ENCODE results near the gene IRS2. TPM values are rescaled to one million over a fixed set of nuclear protein-coding genes. Genes with fewer than 3 reads are reported as not detected.

IRS2 gene
- total and polyA plus RNA-seq, 7 donors, result 9.3 to 40.8 (median 18.2) TPM

DNA sequence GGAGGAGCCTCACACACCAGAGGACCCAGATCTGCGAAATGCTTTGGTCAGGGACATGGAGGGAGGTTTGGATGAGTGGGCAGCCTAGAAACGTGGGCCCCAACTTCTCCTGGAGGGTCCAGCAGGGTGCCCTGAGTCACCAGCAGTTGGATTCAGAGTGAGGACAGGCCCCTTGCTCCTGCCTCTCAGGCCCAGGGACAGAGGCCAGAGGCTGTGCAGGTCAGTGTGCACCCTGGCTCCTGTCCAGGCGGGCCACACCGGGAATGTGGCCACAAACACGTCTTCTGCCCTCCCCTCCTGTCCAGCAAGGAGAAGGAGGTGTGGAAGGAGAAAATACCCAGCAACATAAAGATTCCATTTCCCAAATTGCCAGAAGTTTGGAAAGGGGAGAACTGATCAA, 19.4 kb downstream of the IRS2 start:
- TF ChIP-seq, protein P1, sequence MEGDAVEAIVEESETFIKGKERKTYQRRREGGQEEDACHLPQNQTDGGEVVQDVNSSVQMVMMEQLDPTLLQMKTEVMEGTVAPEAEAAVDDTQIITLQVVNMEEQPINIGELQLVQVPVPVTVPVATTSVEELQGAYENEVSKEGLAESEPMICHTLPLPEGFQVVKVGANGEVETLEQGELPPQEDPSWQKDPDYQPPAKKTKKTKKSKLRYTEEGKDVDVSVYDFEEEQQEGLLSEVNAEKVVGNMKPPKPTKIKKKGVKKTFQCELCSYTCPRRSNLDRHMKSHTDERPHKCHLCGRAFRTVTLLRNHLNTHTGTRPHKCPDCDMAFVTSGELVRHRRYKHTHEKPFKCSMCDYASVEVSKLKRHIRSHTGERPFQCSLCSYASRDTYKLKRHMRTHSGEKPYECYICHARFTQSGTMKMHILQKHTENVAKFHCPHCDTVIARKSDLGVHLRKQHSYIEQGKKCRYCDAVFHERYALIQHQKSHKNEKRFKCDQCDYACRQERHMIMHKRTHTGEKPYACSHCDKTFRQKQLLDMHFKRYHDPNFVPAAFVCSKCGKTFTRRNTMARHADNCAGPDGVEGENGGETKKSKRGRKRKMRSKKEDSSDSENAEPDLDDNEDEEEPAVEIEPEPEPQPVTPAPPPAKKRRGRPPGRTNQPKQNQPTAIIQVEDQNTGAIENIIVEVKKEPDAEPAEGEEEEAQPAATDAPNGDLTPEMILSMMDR (IDR thresholded peaks at IDR 0.05), result no peak
- intact Hi-C loops (cut with DNase I), result loop anchor here in 1 of 2 donors (1.0 kb wide), 1 partner anchor 30 kb away; no protein-coding TSS in a partner anchor
- no peak overlapping the region for H3K4me3 ChIP-seq
- peaks cover 0 to 2% of the 10 kb centered on the region in 2 donors for H3K36me3 ChIP-seq (ENCODE audit: insufficient read depth in 1 of 2, low read depth in 1 of 2)
- ATAC-seq (peak in 2 of 4 donors; percentile 25 to 30), DNase-seq (peak in 1 of 2 donors; percentile 49)
- no peaks in the 10 kb centered on the region for H3K27me3 ChIP-seq (ENCODE audit: insufficient read depth in 3 of 3, low read length in 2 of 3)
- H3K9me3 ChIP-seq, result no peaks in the 10 kb centered on the region
- peaks cover 20% of the 10 kb centered on the region for H3K4me1 ChIP-seq
- peak overlapping the region; percentile 16 for H3K27ac ChIP-seq
- 51 to 64% (median 62%) methylated on average over 3 to 5 of the region's 5 CpGs for WGBS, 3 donors

DNA sequence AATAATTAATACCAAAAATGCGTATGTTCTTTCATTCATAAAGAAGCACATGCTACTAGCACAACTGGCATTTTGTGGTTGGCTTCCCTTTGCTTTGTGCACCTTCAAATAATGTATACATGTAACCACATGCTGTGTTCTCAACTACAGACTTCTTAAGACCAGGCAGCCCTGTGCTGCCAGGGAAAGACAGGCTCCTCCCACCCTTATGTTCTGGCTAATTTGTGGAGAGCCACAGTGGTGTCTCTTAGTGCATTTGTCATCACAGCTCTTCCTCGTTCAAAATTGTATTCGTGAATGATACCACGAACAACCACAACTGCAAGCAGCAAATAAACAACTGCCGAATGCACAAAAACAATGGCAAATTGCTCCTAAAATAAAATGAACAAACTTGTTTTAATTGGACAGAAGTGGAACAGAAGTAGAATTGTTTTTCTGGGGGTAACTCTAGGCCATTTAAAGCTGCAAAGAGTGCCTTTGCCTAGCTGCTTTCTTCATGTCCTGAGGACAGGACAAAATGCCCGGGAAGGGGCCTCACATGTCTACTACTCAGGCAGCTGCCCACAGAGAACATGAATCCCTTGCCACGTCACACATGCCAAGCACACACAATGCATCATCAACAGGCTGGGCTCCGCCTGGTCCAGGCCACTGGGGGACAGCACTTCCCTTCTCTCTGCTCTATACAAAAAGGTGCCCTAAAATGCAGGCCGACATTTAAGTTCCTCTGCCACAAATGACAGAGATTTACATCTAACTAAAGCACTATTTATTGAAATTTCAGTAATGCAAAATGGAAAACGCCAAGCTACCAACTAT, 21.7 kb downstream of the IRS2 start:
- Histone ChIP-seq H3K9me3 (no peaks in the 10 kb centered on the region), H3K27me3 (ENCODE audit: insufficient read depth in 3 of 3, low read length in 2 of 3) (no peaks in the 10 kb centered on the region), H3K4me3 (no peak overlapping the region), H3K27ac (peak overlapping the region; percentile 31), H3K4me1 (peaks cover 20% of the 10 kb centered on the region), H3K36me3 (ENCODE audit: insufficient read depth in 1 of 2, low read depth in 1 of 2) (no peaks in the 10 kb centered on the region)
- peak; percentile 84 to 94 (median 87) for ATAC-seq
- peak; percentile 51 to 65 for DNase-seq
- 55 to 73% (median 57%) methylated on average over 10 of the region's 10 CpGs for WGBS, 3 donors
- TF ChIP-seq, protein P1 (IDR thresholded peaks at IDR 0.05), result peak; percentile 20
- intact Hi-C loops (cut with DNase I), result no loop called here

DNA sequence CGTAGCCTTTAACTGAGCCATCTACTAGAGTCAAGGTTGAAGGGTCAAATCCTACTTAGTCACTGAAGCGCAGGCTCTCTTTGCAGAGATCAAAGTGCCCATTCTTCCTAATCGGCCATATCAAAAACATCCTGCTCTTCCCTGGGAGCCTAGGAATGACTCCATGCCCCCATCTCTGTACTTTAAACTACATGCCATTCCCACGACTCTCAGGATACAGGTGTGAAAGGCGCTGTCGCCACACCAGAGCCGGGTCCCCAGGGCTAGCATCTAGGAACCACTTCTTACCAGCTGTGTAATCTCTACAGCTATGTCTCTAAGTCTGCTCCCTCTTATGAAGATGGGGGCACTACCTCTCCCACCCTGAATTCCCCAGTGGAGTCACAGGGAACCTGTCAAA, 22.3 kb downstream of the IRS2 start:
- no peak overlapping the region for H3K4me3 ChIP-seq
- H3K27me3 ChIP-seq (ENCODE audit: insufficient read depth in 3 of 3, low read length in 2 of 3), result no peaks in the 10 kb centered on the region
- intact Hi-C loops (cut with DNase I), result no loop called here
- WGBS, 3 donors, result 75 to 85% (median 77%) methylated on average over 7 of the region's 7 CpGs
- DNase-seq (no peak), ATAC-seq (peak in 1 of 4 donors; percentile 25)
- no peaks in the 10 kb centered on the region for H3K9me3 ChIP-seq
- TF ChIP-seq, protein P1 (IDR thresholded peaks at IDR 0.05), result no peak
- peaks cover 20% of the 10 kb centered on the region for H3K4me1 ChIP-seq
- H3K36me3 ChIP-seq (ENCODE audit: insufficient read depth in 1 of 2, low read depth in 1 of 2), result no peaks in the 10 kb centered on the region
- H3K27ac ChIP-seq, result peak overlapping the region; percentile 31

DNA sequence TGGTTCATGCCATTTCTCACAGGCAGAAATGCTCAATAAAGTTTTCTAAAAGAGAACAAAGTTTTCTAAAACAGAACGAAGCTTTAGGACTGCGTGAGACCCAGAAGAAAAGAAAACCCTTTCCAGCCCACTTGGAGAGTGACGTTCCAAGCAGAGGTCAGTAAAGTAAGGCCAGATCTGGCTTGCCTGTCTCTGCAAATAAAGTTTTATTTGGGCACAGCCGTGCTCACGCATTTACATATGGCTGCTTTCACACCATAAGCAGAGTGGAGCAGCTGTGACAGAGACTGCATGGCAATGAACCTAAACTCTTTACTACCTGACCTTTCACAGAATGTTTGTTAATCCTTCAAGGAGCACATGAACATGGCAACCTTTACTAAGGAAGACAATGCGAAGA, 23.6 kb downstream of the IRS2 start:
- no peak overlapping the region for H3K4me3 ChIP-seq
- ATAC-seq (no peak), DNase-seq (no peak)
- H3K27me3 ChIP-seq (ENCODE audit: insufficient read depth in 3 of 3, low read length in 2 of 3), result no peaks in the 10 kb centered on the region
- TF ChIP-seq, protein P1 (IDR thresholded peaks at IDR 0.05), result no peak
- 91 to 92% (median 91%) methylated on average over 6 of the region's 6 CpGs for WGBS, 3 donors
- H3K9me3 ChIP-seq, result no peaks in the 10 kb centered on the region
- intact Hi-C loops (cut with DNase I), result no loop called here
- H3K36me3 ChIP-seq (ENCODE audit: insufficient read depth in 1 of 2, low read depth in 1 of 2), result no peaks in the 10 kb centered on the region
- H3K4me1 ChIP-seq, result peaks cover 17% of the 10 kb centered on the region
- no peak overlapping the region for H3K27ac ChIP-seq

Measured in psoas muscle (tissue), 8 donors.